IMR-90 (cell line): ENCODE results near the gene FUT7. TPM values are rescaled to one million over a fixed set of nuclear protein-coding genes. Genes with fewer than 3 reads are reported as not detected.

ENCODE experiments used
- ATAC-seq: fragments of 200-7000 bp; cut with Tn5 transposase; 2 replicates; pipeline ENCODE4 v1.9.1; 2020; ENCODE audit warnings: low read depth, mild to moderate bottlenecking, moderate library complexity
- BruUV-seq: library from RNA; stranded (reverse); fragments of 400-500 nt; replicated peaks from 2 replicates; lab custom pipeline; 2021; lab: Mats Ljungman, UMichigan
- CTCF ChIA-PET: fragments of 300-600 bp; formaldehyde crosslinking; extraction: SDS; loops from one replicate; lab custom pipeline; 2021; ENCODE audit warnings: antibody characterized with exemption; lab: Yijun Ruan, JAX
- POLR2A ChIA-PET: fragments of 300-600 bp; sonication (Branson Sonifier 250); formaldehyde crosslinking; loops from one replicate; lab custom pipeline; 2022; ENCODE audit warnings: antibody characterized with exemption; ENCODE audit not compliant: unreplicated experiment; lab: Charles Lee
- DNase-seq: peaks from one replicate; pipeline ENCODE4 v3.0.0; 2013
- H2AFZ ChIP-seq: replicated peaks from 2 replicates; pipeline ENCODE3; 2013; ENCODE audit warnings: low read length, mild to moderate bottlenecking; ENCODE audit not compliant: poor library complexity
- H2AK5ac ChIP-seq: 2 replicates; pipeline ENCODE4 v1.6.1; 2013; ENCODE audit warnings: low read depth, low read length, inconsistent platforms
- H2AK9ac ChIP-seq: replicated peaks from 2 replicates; pipeline ENCODE3; 2013; ENCODE audit warnings: mild to moderate bottlenecking, low read depth, low read length, moderate library complexity; ENCODE audit not compliant: poor library complexity
- H2BK120ac ChIP-seq: 2 replicates; pipeline ENCODE4 v1.6.1; 2013; ENCODE audit warnings: low read depth, low read length, inconsistent platforms
- H2BK15ac ChIP-seq: 3 replicates; pipeline ENCODE4 v1.6.1; 2013; ENCODE audit warnings: low read depth, low read length, inconsistent platforms
- H2BK20ac ChIP-seq: 2 replicates; pipeline ENCODE4 v1.6.1; 2013; ENCODE audit warnings: low read depth, mild to moderate bottlenecking, inconsistent platforms, low read length, moderate library complexity
- H2BK5ac ChIP-seq: 2 replicates; pipeline ENCODE4 v1.6.1; 2013; ENCODE audit warnings: mild to moderate bottlenecking, low read depth, low read length, inconsistent platforms; ENCODE audit not compliant: poor library complexity, severe bottlenecking
- H3K14ac ChIP-seq: replicated peaks from 2 replicates; pipeline ENCODE4 v1.6.1; 2013; ENCODE audit warnings: low read depth, low read length, inconsistent platforms
- H3K18ac ChIP-seq: 2 replicates; pipeline ENCODE4 v1.6.1; 2013; ENCODE audit warnings: low read depth, low read length, control low read depth
- H3K23ac ChIP-seq: 2 replicates; pipeline ENCODE4 v1.6.1; 2013; ENCODE audit warnings: low read depth, low read length, inconsistent platforms
- H3K27ac ChIP-seq: 2 replicates; pipeline ENCODE4 v1.5.1; 2013; ENCODE audit warnings: mild to moderate bottlenecking, control low read depth, low read length; ENCODE audit not compliant: insufficient read depth
- H3K27me3 ChIP-seq: 2 replicates; pipeline ENCODE4 v1.6.1; 2013; ENCODE audit warnings: low read length; ENCODE audit not compliant: control insufficient read depth, insufficient read depth
- H3K36me3 ChIP-seq: 2 replicates; pipeline ENCODE4 v1.6.1; 2013; ENCODE audit warnings: low read length, mixed read lengths; ENCODE audit not compliant: control insufficient read depth, insufficient read depth
- H3K4ac ChIP-seq: 2 replicates; pipeline ENCODE4 v1.6.1; 2013; ENCODE audit warnings: low read depth, low read length, inconsistent platforms
- H3K4me1 ChIP-seq: 2 replicates; pipeline ENCODE4 v1.6.1; 2013; ENCODE audit warnings: low read length, mixed read lengths; ENCODE audit not compliant: control insufficient read depth, insufficient read depth
- H3K4me2 ChIP-seq: 2 replicates; pipeline ENCODE4 v1.6.1; 2013; ENCODE audit warnings: low read depth, mild to moderate bottlenecking, control low read depth, low read length, moderate library complexity
- H3K4me3 ChIP-seq: 2 replicates; pipeline ENCODE4 v1.5.1; 2013; ENCODE audit warnings: low read depth, mild to moderate bottlenecking, control low read depth, low read length, moderate library complexity; ENCODE audit not compliant: insufficient read depth
- H3K56ac ChIP-seq: 2 replicates; pipeline ENCODE4 v1.6.1; 2013; ENCODE audit warnings: low read length, inconsistent platforms; ENCODE audit not compliant: insufficient read depth; ENCODE audit errors: extremely low read depth
- H3K79me1 ChIP-seq, 2 experiments: 2 replicates each; pipeline ENCODE4 v1.6.1; 2013; ENCODE audit warnings: low read length in 2 of 2, inconsistent platforms in 1 of 2, low read depth in 1 of 2
- H3K9ac ChIP-seq: 2 replicates; pipeline ENCODE4 v1.6.1; 2013; ENCODE audit warnings: low read depth, low read length, control low read depth
- H3K9me1 ChIP-seq: 2 replicates; pipeline ENCODE4 v1.6.1; 2013; ENCODE audit warnings: low read length, inconsistent platforms; ENCODE audit not compliant: insufficient read depth
- H3K9me3 ChIP-seq: 2 replicates; pipeline ENCODE4 v1.6.1; 2013; ENCODE audit warnings: low read length; ENCODE audit not compliant: control insufficient read depth, insufficient read depth
- H4K20me1 ChIP-seq: 2 replicates; pipeline ENCODE4 v1.6.1; 2013; ENCODE audit warnings: low read length, inconsistent platforms; ENCODE audit not compliant: insufficient read depth
- H4K5ac ChIP-seq: 2 replicates; pipeline ENCODE4 v1.6.1; 2013; ENCODE audit warnings: mild to moderate bottlenecking, low read depth, low read length, control low read depth
- H4K8ac ChIP-seq, 2 experiments: 2 replicates each; pipeline ENCODE4 v1.6.1; 2013; ENCODE audit warnings: low read depth in 2 of 2, low read length in 2 of 2, control low read depth in 1 of 2, inconsistent platforms in 1 of 2
- H4K91ac ChIP-seq: 2 replicates; pipeline ENCODE4 v1.6.1; 2013; ENCODE audit warnings: low read depth, low read length, inconsistent platforms; ENCODE audit not compliant: insufficient read depth
- BHLHE40 ChIP-seq: fragments of 150-350 bp; IDR thresholded peaks from 2 replicates; pipeline ENCODE4 v1.6.1; 2016; ENCODE audit warnings: mild to moderate bottlenecking, low read depth, low read length
- CEBPB ChIP-seq: IDR thresholded peaks from 2 replicates; pipeline ENCODE4 v1.6.1; 2012; ENCODE audit warnings: low read depth, low read length, improper control_type of control experiment
- CHD1 ChIP-seq: IDR thresholded peaks from 2 replicates; pipeline ENCODE4 v1.6.1; 2012; ENCODE audit warnings: low read depth, low read length, improper control_type of control experiment
- FOS ChIP-seq: fragments of 150-350 bp; IDR thresholded peaks from 2 replicates; pipeline ENCODE4 v1.6.1; 2016; ENCODE audit warnings: low read depth, low read length
- MAFK ChIP-seq: IDR thresholded peaks from 2 replicates; pipeline ENCODE4 v1.6.1; 2012; ENCODE audit warnings: low read depth, low read length, improper control_type of control experiment
- MAZ ChIP-seq: IDR thresholded peaks from 2 replicates; pipeline ENCODE4 v1.6.1; 2012; ENCODE audit warnings: low read depth, mild to moderate bottlenecking, low read length, improper control_type of control experiment, moderate library complexity, borderline replicate concordance
- MXI1 ChIP-seq: IDR thresholded peaks from 2 replicates; pipeline ENCODE4 v1.6.1; 2012; ENCODE audit warnings: low read depth, mild to moderate bottlenecking, low read length, moderate library complexity, borderline replicate concordance
- NFE2L2 ChIP-seq: fragments of 150-350 bp; IDR thresholded peaks from 2 replicates; pipeline ENCODE4 v1.6.1; 2016; ENCODE audit warnings: low read depth, mild to moderate bottlenecking, low read length
- POLR2A ChIP-seq: IDR thresholded peaks from 2 replicates; pipeline ENCODE4 v1.6.1; 2012; ENCODE audit warnings: mild to moderate bottlenecking, low read depth, low read length
- RAD21 ChIP-seq: IDR thresholded peaks from 2 replicates; pipeline ENCODE4 v1.6.1; 2012; ENCODE audit warnings: low read length, improper control_type of control experiment
- RFX5 ChIP-seq: IDR thresholded peaks from 2 replicates; pipeline ENCODE4 v1.8.0; 2012; ENCODE audit warnings: low read depth, mild to moderate bottlenecking, low read length, moderate library complexity
- USF2 ChIP-seq: fragments of 150-350 bp; IDR thresholded peaks from 2 replicates; pipeline ENCODE4 v1.6.1; 2017; ENCODE audit warnings: mild to moderate bottlenecking, antibody characterized with exemption, low read length, low read depth
- WGBS, 2 experiments: methylation state at CpG; one replicate each; pipeline versions ENCODE4 v1.1.5 to v1.1.7; 2013; ENCODE audit warnings: missing lambda C conversion rate in 2 of 2; ENCODE audit not compliant: insufficient read length in 1 of 2; ENCODE audit errors: extremely low coverage in 2 of 2; 5-methylcytosine and 5-hydroxymethylcytosine counted together
- dilution Hi-C: fragments of 300-500 bp; cut with HindIII; formaldehyde crosslinking; loops from one replicate; pipeline ENCODE4 v1.14.3; 2018; ENCODE audit warnings: low sequenced_read_pairs; ENCODE audit not compliant: unreplicated experiment
- in situ Hi-C: fragments of 300-500 bp; cut with MboI; formaldehyde crosslinking; loops from 3 replicates; pipeline ENCODE4 v1.14.3; 2019; ENCODE audit warnings: low sequenced_read_pairs, inconsistent platforms, mixed read lengths
- intact Hi-C: fragments of 100-400 bp; cut with micrococcal nuclease; formaldehyde crosslinking; loops from 2 replicates; pipeline ENCODE4 v1.10.0; 2022
- polyA plus RNA-seq, 3 experiments: library from polyadenylated mRNA; depleted of rRNA; stranded (reverse); fragments of >200 nt; gene quantifications; 2 replicates each; pipeline ENCODE4 v1.2.3, GENCODE V29; 2012; ENCODE audit warnings: low replicate concordance in 1 of 3
- total RNA-seq: library from RNA; depleted of rRNA; stranded (reverse); fragments of >200 nt; gene quantifications from 2 replicates; pipeline ENCODE4 v1.2.3, GENCODE V29; 2012
- TF ChIP-seq, protein P1 (sequence below): fragments of 150-350 bp; IDR thresholded peaks from 2 replicates; pipeline ENCODE4 v1.6.1; 2016; ENCODE audit warnings: low read depth, mild to moderate bottlenecking, low read length, moderate library complexity, borderline replicate concordance

The FUT7 gene
- total and polyA plus RNA-seq, 2 of the 4 experiments (the other 2 are of a cell fraction), result not detected

GRCh38 chr9:137076636-137077009 lies 44.7 kb upstream of the FUT7 start:
- Histone ChIP-seq H2AK5ac (0 out of 2 replicates have a peak overlapping the region, but pooled peaks have one; percentile 3), H3K23ac (0 out of 2 replicates have a peak overlapping the region, but pooled peaks have one; percentile 42), H3K4ac (peak overlapping the region; percentile 88), H3K9me1 (no peaks in the 10 kb centered on the region), H4K8ac (peak overlapping the region; percentile 41 to 97; a peak in 2 of 4 replicates), H3K14ac (peak overlapping the region; percentile 63), H3K9me3 (no peaks in the 10 kb centered on the region), H2BK20ac (no peak overlapping the region; the same call in 1 of the 2 replicates), H3K79me1 (peaks cover 8 to 28% of the 10 kb centered on the region in 2 experiments), H4K91ac (peak overlapping the region; percentile 38; the same call in 1 of the 2 replicates), H3K27ac (peak overlapping the region; percentile 36; the same call in 1 of the 2 replicates), H3K27me3 (no peaks in the 10 kb centered on the region), H2BK5ac (no peak overlapping the region), H3K18ac (no peak overlapping the region), H4K20me1 (peaks cover 10% of the 10 kb centered on the region), H2AFZ (peak overlapping the region; percentile 95), H3K56ac (no peak overlapping the region), H4K5ac (peak overlapping the region; percentile 52), H2BK15ac (no peak overlapping the region), H3K9ac (peak overlapping the region; percentile 67), H3K4me2 (peak overlapping the region; percentile 55), H3K4me3 (peak overlapping the region; percentile 45; the same call in 1 of the 2 replicates), H2BK120ac (peak overlapping the region; percentile 68; the same call in 1 of the 2 replicates), H3K36me3 (peaks cover 20% of the 10 kb centered on the region; the same call in 1 of the 2 replicates), H2AK9ac (peak overlapping the region; percentile 23), H3K4me1 (no peaks in the 10 kb centered on the region)
- DNase-seq (no peak), ATAC-seq (no peak)
- POLR2A ChIA-PET, result interaction anchor here (0.5 to 0.6 kb wide), 2 partner anchors 10 to 56 kb away, joined by 4 to 8 read pairs; no protein-coding TSS in a partner anchor
- BruUV-seq, result no TSS peak
- intact Hi-C loops, result no loop called here
- CTCF ChIA-PET, result interaction anchor here (1.2 to 1.5 kb wide), 2 partner anchors 13 to 30 kb away, joined by 5 to 7 read pairs; no protein-coding TSS in a partner anchor
- TF ChIP-seq RFX5, result no peak
- TF ChIP-seq POLR2A, result no peak
- no peak for TF ChIP-seq MAZ
- TF ChIP-seq RAD21, result no peak
- no peak for TF ChIP-seq CEBPB
- TF ChIP-seq CHD1, result no peak
- no peak for TF ChIP-seq FOS
- TF ChIP-seq NFE2L2, result no peak
- TF ChIP-seq, protein P1, sequence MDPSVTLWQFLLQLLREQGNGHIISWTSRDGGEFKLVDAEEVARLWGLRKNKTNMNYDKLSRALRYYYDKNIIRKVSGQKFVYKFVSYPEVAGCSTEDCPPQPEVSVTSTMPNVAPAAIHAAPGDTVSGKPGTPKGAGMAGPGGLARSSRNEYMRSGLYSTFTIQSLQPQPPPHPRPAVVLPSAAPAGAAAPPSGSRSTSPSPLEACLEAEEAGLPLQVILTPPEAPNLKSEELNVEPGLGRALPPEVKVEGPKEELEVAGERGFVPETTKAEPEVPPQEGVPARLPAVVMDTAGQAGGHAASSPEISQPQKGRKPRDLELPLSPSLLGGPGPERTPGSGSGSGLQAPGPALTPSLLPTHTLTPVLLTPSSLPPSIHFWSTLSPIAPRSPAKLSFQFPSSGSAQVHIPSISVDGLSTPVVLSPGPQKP, result no peak
- no peak for TF ChIP-seq USF2
- no peak for TF ChIP-seq BHLHE40
- no peak for TF ChIP-seq MAFK
- no peak for TF ChIP-seq MXI1
- dilution Hi-C loops, result no loop called here
- in situ Hi-C loops, result no loop called here
- WGBS, 2 experiments, result 54% methylated on average over 11 of the region's 15 CpGs; no CpG with 5 or more reads in 1 of the 2 experiments
